ENCODE data around the gene BAIAP2L1.

Gene BAIAP2L1

DNA sequence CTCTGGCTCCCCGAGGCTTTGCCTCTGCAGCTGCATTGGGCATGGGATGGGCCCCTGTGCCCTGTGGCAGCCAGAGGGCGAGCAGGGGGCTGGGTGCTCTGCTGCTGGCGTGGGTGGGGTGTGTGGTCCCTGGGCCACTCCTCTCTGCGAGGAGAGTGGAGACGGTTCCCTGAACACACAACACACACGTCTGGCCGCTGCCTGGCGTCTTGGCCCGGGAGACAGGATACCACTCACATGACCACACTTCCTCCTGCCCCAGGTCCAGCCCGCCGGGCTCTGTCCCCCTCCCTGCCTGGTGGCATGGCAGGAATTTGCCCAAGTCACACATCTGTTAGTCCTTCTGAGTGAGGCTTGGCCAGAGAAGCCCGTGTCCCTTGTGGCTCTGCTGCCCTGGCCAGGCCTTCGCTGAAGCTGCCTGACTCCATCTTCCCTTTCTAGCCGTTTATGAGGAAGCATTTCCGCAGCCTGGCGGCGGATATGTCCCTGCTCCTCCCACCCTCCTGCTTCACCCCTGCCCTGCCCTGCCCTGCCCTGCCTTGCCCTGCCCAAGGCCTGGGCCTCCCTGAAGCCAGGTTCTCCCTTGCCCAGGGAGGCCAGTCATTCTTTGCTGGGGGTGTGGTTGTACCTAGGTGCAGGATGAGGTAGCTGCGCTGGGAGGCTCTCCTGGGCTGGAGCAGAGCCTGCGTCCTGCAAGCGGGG is 116.4 kb downstream of the BAIAP2L1 start:
- Histone ChIP-seq H2BK12ac (ENCODE audit: low read length in 2 of 2) (peak overlapping the region; percentile 79 to 82), H3K9ac (ENCODE audit: low read length) (peak overlapping the region; percentile 95), H3K4me1 (ENCODE audit: control insufficient read depth, insufficient read depth, low read depth, low read length) (peaks cover 58% of the 10 kb centered on the region), H2BK5ac (ENCODE audit: low read depth, low read length, poor library complexity, severe bottlenecking) (peak overlapping the region; percentile 39), H2BK120ac (ENCODE audit: low read depth, low read length) (peak overlapping the region; percentile 52), H2AK5ac (ENCODE audit: low read length, severe bottlenecking) (peak overlapping the region; percentile 72), H3K27me3 (ENCODE audit: control insufficient read depth in 1 of 2, insufficient read depth in 1 of 2, low read length in 2 of 2) (no peaks in the 10 kb centered on the region), H3K23ac (ENCODE audit: low read length in 2 of 2) (peak overlapping the region; percentile 53 to 83), H4K91ac (ENCODE audit: low read length) (peak overlapping the region; percentile 98), H3K27ac (ENCODE audit: low read length, poor library complexity, severe bottlenecking) (peak overlapping the region; percentile 69), H2BK15ac (ENCODE audit: low read depth, poor library complexity, severe bottlenecking) (no peak overlapping the region), H3K36me3 (ENCODE audit: control insufficient read depth in 1 of 2, insufficient read depth in 2 of 2, low read depth in 1 of 2, low read length in 2 of 2) (peaks cover 47 to 51% of the 10 kb centered on the region in 2 experiments), H3K4me3 (ENCODE audit: insufficient read depth in 1 of 2, low read depth in 1 of 2, low read length in 2 of 2) (peak overlapping the region; percentile 30 to 91), H3K79me1 (replicated peaks; ENCODE audit: low read length, poor library complexity, severe bottlenecking) (peaks cover 2% of the 10 kb centered on the region), H3K9me3 (ENCODE audit: control insufficient read depth, low read length) (no peaks in the 10 kb centered on the region), H3K14ac (ENCODE audit: low read length in 2 of 2) (peak overlapping the region in 1 of 2 experiments; percentile 64), H3K4me2 (ENCODE audit: low read length, poor library complexity, severe bottlenecking) (peak overlapping the region; percentile 71), H3K18ac (ENCODE audit: low read depth in 1 of 2, low read length in 2 of 2) (peak overlapping the region; percentile 89 to 96), H2AFZ (ENCODE audit: low read depth, low read length) (no peak overlapping the region), H4K8ac (ENCODE audit: low read length) (peak overlapping the region; percentile 93), H3K4ac (ENCODE audit: low read depth in 1 of 2, low read length in 2 of 2) (peak overlapping the region; percentile 83 to 91)
- DNase-seq, result peak; percentile 70
- 36% methylated on average over 20 of the region's 20 CpGs for WGBS

DNA sequence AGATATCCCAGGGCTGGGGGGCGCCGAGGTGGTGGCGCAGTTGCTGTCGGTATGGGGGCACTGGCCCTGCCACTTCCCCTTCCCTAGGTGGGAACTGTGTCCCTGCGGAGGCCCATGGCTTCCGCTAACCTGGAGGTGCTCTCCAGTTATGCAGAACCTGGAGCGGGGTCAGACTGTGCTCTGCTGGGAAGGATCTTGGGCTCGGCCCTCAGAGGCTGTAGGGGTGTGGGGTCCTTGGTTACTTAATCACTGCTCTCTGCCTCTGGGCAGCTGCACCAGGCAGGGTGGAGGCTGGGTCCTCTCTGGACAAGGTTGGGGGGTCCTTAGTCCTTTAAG is 117.0 kb downstream of the BAIAP2L1 start:
- Histone ChIP-seq H2BK15ac (ENCODE audit: low read depth, poor library complexity, severe bottlenecking) (no peak overlapping the region), H3K9me3 (ENCODE audit: control insufficient read depth, low read length) (no peaks in the 10 kb centered on the region), H3K27ac (ENCODE audit: low read length, poor library complexity, severe bottlenecking) (peak overlapping the region; percentile 69), H3K18ac (ENCODE audit: low read depth in 1 of 2, low read length in 2 of 2) (peak overlapping the region; percentile 89 to 96), H3K9ac (ENCODE audit: low read length) (peak overlapping the region; percentile 95), H2AK5ac (ENCODE audit: low read length, severe bottlenecking) (peak overlapping the region; percentile 17), H4K91ac (ENCODE audit: low read length) (peak overlapping the region; percentile 73), H3K79me1 (replicated peaks; ENCODE audit: low read length, poor library complexity, severe bottlenecking) (peaks cover 2% of the 10 kb centered on the region), H3K4ac (ENCODE audit: low read depth in 1 of 2, low read length in 2 of 2) (peak overlapping the region; percentile 53 to 88), H2BK5ac (ENCODE audit: low read depth, low read length, poor library complexity, severe bottlenecking) (no peak overlapping the region), H2BK120ac (ENCODE audit: low read depth, low read length) (peak overlapping the region; percentile 57), H4K8ac (ENCODE audit: low read length) (peak overlapping the region; percentile 21), H3K4me1 (ENCODE audit: control insufficient read depth, insufficient read depth, low read depth, low read length) (peaks cover 55% of the 10 kb centered on the region), H3K36me3 (ENCODE audit: control insufficient read depth in 1 of 2, insufficient read depth in 2 of 2, low read depth in 1 of 2, low read length in 2 of 2) (peaks cover 41 to 46% of the 10 kb centered on the region in 2 experiments), H3K4me2 (ENCODE audit: low read length, poor library complexity, severe bottlenecking) (peak overlapping the region; percentile 71), H3K4me3 (ENCODE audit: insufficient read depth in 1 of 2, low read depth in 1 of 2, low read length in 2 of 2) (peak overlapping the region; percentile 30 to 91), H2AFZ (ENCODE audit: low read depth, low read length) (no peak overlapping the region), H2BK12ac (ENCODE audit: low read length in 2 of 2) (peak overlapping the region in 1 of 2 experiments; percentile 17), H3K23ac (ENCODE audit: low read length in 2 of 2) (no peak overlapping the region), H3K27me3 (ENCODE audit: control insufficient read depth in 1 of 2, insufficient read depth in 1 of 2, low read length in 2 of 2) (no peaks in the 10 kb centered on the region), H3K14ac (ENCODE audit: low read length in 2 of 2) (peak overlapping the region in 1 of 2 experiments; percentile 89)
- 79% methylated on average over 8 of the region's 8 CpGs for WGBS
- DNase-seq, result no peak

DNA sequence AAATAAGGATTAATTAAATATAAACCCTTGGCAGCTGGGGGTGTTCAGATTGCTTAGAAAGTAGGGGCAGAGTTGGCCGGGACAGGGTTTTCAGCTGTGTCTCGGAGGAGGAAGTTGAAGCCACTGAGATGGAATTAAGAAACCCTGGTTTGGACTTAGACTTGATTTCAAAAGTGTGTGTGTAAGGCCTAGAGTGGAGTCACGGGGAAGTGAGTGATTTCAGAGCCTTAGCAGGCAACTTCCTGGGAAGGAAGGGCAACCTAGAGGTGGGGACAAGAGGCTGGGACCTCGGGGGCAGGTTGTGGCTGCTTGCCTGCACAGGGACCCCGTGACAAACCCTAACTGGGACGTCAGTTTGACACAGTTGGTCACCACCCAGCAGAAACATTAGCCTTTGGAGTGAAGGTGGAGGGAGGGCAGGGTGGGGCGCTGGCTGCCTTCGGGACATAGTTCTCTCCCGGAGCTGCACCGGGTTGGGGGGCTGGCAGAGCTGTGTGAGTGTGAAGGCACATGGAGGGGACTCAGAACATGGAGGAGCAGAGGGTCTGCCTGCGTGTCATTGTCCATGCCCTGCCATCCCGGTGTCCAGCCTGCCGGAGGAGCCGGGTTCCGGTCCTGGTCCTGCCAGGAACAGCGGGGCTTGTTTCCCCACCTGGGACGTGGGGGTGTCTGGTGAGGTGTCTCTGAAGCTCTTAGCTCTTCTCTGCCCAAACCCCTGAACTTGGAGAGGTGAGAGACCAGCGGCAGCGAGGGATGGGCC is 117.6 kb downstream of the BAIAP2L1 start:
- Histone ChIP-seq H3K9me3 (ENCODE audit: control insufficient read depth, low read length) (no peaks in the 10 kb centered on the region), H3K79me1 (replicated peaks; ENCODE audit: low read length, poor library complexity, severe bottlenecking) (peaks cover 2% of the 10 kb centered on the region), H3K23ac (ENCODE audit: low read length in 2 of 2) (no peak overlapping the region), H3K36me3 (ENCODE audit: control insufficient read depth in 1 of 2, insufficient read depth in 2 of 2, low read depth in 1 of 2, low read length in 2 of 2) (peaks cover 36 to 41% of the 10 kb centered on the region in 2 experiments), H2BK12ac (ENCODE audit: low read length in 2 of 2) (peak overlapping the region in 1 of 2 experiments; percentile 17), H4K8ac (ENCODE audit: low read length) (peak overlapping the region; percentile 21), H3K4me1 (ENCODE audit: control insufficient read depth, insufficient read depth, low read depth, low read length) (peaks cover 53% of the 10 kb centered on the region), H3K27ac (ENCODE audit: low read length, poor library complexity, severe bottlenecking) (peak overlapping the region; percentile 69), H2BK5ac (ENCODE audit: low read depth, low read length, poor library complexity, severe bottlenecking) (no peak overlapping the region), H3K14ac (ENCODE audit: low read length in 2 of 2) (peak overlapping the region in 1 of 2 experiments; percentile 89), H3K4me2 (ENCODE audit: low read length, poor library complexity, severe bottlenecking) (peak overlapping the region; percentile 71), H3K27me3 (ENCODE audit: control insufficient read depth in 1 of 2, insufficient read depth in 1 of 2, low read length in 2 of 2) (no peaks in the 10 kb centered on the region), H3K9ac (ENCODE audit: low read length) (peak overlapping the region; percentile 95), H3K18ac (ENCODE audit: low read depth in 1 of 2, low read length in 2 of 2) (peak overlapping the region; percentile 89 to 96), H4K91ac (ENCODE audit: low read length) (peak overlapping the region; percentile 73), H2BK120ac (ENCODE audit: low read depth, low read length) (peak overlapping the region; percentile 57), H2BK15ac (ENCODE audit: low read depth, poor library complexity, severe bottlenecking) (peak overlapping the region; percentile 74), H2AFZ (ENCODE audit: low read depth, low read length) (no peak overlapping the region), H2AK5ac (ENCODE audit: low read length, severe bottlenecking) (peak overlapping the region; percentile 13), H3K4me3 (ENCODE audit: insufficient read depth in 1 of 2, low read depth in 1 of 2, low read length in 2 of 2) (peak overlapping the region; percentile 21 to 91), H3K4ac (ENCODE audit: low read depth in 1 of 2, low read length in 2 of 2) (peak overlapping the region; percentile 53 to 73)
- peak; percentile 71 for DNase-seq
- WGBS, result 66% methylated on average over 19 of the region's 19 CpGs

- no peaks in the 10 kb centered on the region for H3K27me3 ChIP-seq (ENCODE audit: control insufficient read depth in 1 of 2, insufficient read depth in 1 of 2, low read length in 2 of 2)
- no peak overlapping the region for H2AFZ ChIP-seq (ENCODE audit: low read depth, low read length)
- H2BK120ac ChIP-seq (ENCODE audit: low read depth, low read length), result no peak overlapping the region
- peak overlapping the region in 1 of 2 experiments; percentile 98 for H3K14ac ChIP-seq (ENCODE audit: low read length in 2 of 2)
- H3K36me3 ChIP-seq (ENCODE audit: control insufficient read depth in 1 of 2, insufficient read depth in 2 of 2, low read depth in 1 of 2, low read length in 2 of 2), result peaks cover 30 to 35% of the 10 kb centered on the region in 2 experiments
- peak overlapping the region; percentile 30 for H3K27ac ChIP-seq (ENCODE audit: low read length, poor library complexity, severe bottlenecking)
- no peak overlapping the region for H2BK5ac ChIP-seq (ENCODE audit: low read depth, low read length, poor library complexity, severe bottlenecking)
- H2AK5ac ChIP-seq (ENCODE audit: low read length, severe bottlenecking), result no peak overlapping the region
- peak overlapping the region; percentile 71 for H3K4me2 ChIP-seq (ENCODE audit: low read length, poor library complexity, severe bottlenecking)
- H2BK12ac ChIP-seq (ENCODE audit: low read length in 2 of 2), result no peak overlapping the region
- H2BK15ac ChIP-seq (ENCODE audit: low read depth, poor library complexity, severe bottlenecking), result no peak overlapping the region
- H3K79me1 ChIP-seq (replicated peaks; ENCODE audit: low read length, poor library complexity, severe bottlenecking), result peaks cover 2% of the 10 kb centered on the region
- H3K18ac ChIP-seq (ENCODE audit: low read depth in 1 of 2, low read length in 2 of 2), result peak overlapping the region in 1 of 2 experiments; percentile 93
- peak overlapping the region in 1 of 2 experiments; percentile 85 for H3K4ac ChIP-seq (ENCODE audit: low read depth in 1 of 2, low read length in 2 of 2)
- peak overlapping the region; percentile 95 for H3K9ac ChIP-seq (ENCODE audit: low read length)
- H4K8ac ChIP-seq (ENCODE audit: low read length), result no peak overlapping the region
- H3K23ac ChIP-seq (ENCODE audit: low read length in 2 of 2), result peak overlapping the region in 1 of 2 experiments; percentile 95
- peak; percentile 31 for DNase-seq
- H3K9me3 ChIP-seq (ENCODE audit: control insufficient read depth, low read length), result no peaks in the 10 kb centered on the region
- H3K4me1 ChIP-seq (ENCODE audit: control insufficient read depth, insufficient read depth, low read depth, low read length), result peaks cover 48% of the 10 kb centered on the region
- peak overlapping the region; percentile 76 to 91 for H3K4me3 ChIP-seq (ENCODE audit: insufficient read depth in 1 of 2, low read depth in 1 of 2, low read length in 2 of 2)
- WGBS, result 53% methylated on average over 14 of the region's 16 CpGs
- no peak overlapping the region for H4K91ac ChIP-seq (ENCODE audit: low read length)
Measured at GRCh38 chr7:98282703-98283102, 118.2 kb downstream of the BAIAP2L1 start.
